Anterior cingulate cortex (tissue), 58 donors: ENCODE measurements around the gene KIF6.

Source experiments
- DNase-seq, 58 donors: peaks; one replicate each; lab custom pipeline; 2025; lab: John Stamatoyannopoulos, UW

KIF6 gene

GRCh38 chr6:39602601-39603519 is 122.3 kb downstream of the KIF6 start:
- no peak for DNase-seq

GRCh38 chr6:39599973-39600372 is 125.2 kb downstream of the KIF6 start:
- no peak for DNase-seq

GRCh38 chr6:39599341-39599740 is 125.9 kb downstream of the KIF6 start:
- no peak for DNase-seq

- DNase-seq, result no peak
Observed at GRCh38 chr6:39594285-39594684, 130.9 kb downstream of the KIF6 start.

GRCh38 chr6:39593646-39594045 is 131.6 kb downstream of the KIF6 start:
- DNase-seq, result no peak

- DNase-seq, result no peak
Observed at GRCh38 chr6:39590871-39591393, 134.3 kb downstream of the KIF6 start.

- no peak for DNase-seq
Observed at GRCh38 chr6:39587080-39587479, 138.1 kb downstream of the KIF6 start.

- no peak for DNase-seq
Observed at GRCh38 chr6:39585641-39586040, 139.6 kb downstream of the KIF6 start.

- DNase-seq, result no peak
Observed at GRCh38 chr6:39577446-39578165, 147.6 kb downstream of the KIF6 start.

GRCh38 chr6:39576556-39577303 is 148.5 kb downstream of the KIF6 start:
- no peak for DNase-seq

- no peak for DNase-seq
Observed at GRCh38 chr6:39574991-39575390, 150.2 kb downstream of the KIF6 start.

GRCh38 chr6:39573541-39573940 is 151.7 kb downstream of the KIF6 start:
- no peak for DNase-seq

GRCh38 chr6:39572661-39573340 is 152.4 kb downstream of the KIF6 start:
- no peak for DNase-seq

- DNase-seq, result no peak
Observed at GRCh38 chr6:39568896-39569295, 156.3 kb downstream of the KIF6 start.

GRCh38 chr6:39567091-39567490 is 158.1 kb downstream of the KIF6 start:
- DNase-seq, result no peak

- no peak for DNase-seq
Observed at GRCh38 chr6:39566456-39566855, 158.8 kb downstream of the KIF6 start.

GRCh38 chr6:39565956-39566355 is 159.3 kb downstream of the KIF6 start:
- no peak for DNase-seq

- no peak for DNase-seq
Observed at GRCh38 chr6:39563566-39564311, 161.5 kb downstream of the KIF6 start.

GRCh38 chr6:39561536-39562266 is 163.5 kb downstream of the KIF6 start:
- no peak for DNase-seq
